Liver (tissue), 3 donors: ENCODE results near the gene RETSAT.
"Not testable (repeated sequence)": the region's sequence is repeated elsewhere in the genome, so short reads cannot be mapped to it uniquely, and the experiment has no call there.

Experiments
- CTCF ChIP-seq: fragments of 150-350 bp; IDR thresholded peaks from 2 replicates; pipeline ENCODE4 v1.5.1; 2017; ENCODE audit warnings: improper control_type of control experiment, low read depth, low read length; ENCODE audit not compliant: missing input control
- EGR1 ChIP-seq, 2 donors: IDR thresholded peaks; 2 replicates each; pipeline ENCODE4 v1.6.1; 2016 to 2018; ENCODE audit warnings: antibody characterized with exemption in 2 of 2, low read depth in 2 of 2
- GABPA ChIP-seq, 2 donors: IDR thresholded peaks in 1 of 2; conservative IDR thresholded peaks in 1 of 2; 2 replicates each; pipeline ENCODE4 v1.6.1; 2016; ENCODE audit warnings: antibody characterized with exemption in 2 of 2, mild to moderate bottlenecking in 1 of 2, moderate library complexity in 1 of 2
- HNF4A ChIP-seq, 2 donors: conservative IDR thresholded peaks; 2 replicates each; pipeline ENCODE4 v1.6.1; 2016; ENCODE audit warnings: antibody characterized with exemption in 2 of 2, mild to moderate bottlenecking in 2 of 2
- HNF4G ChIP-seq: IDR thresholded peaks from 2 replicates; pipeline ENCODE4 v1.6.1; 2016; ENCODE audit warnings: antibody characterized with exemption
- JUND ChIP-seq, 2 donors: IDR thresholded peaks; 2 replicates each; pipeline ENCODE4 v1.6.1; 2016; ENCODE audit warnings: antibody characterized with exemption in 2 of 2
- RAD21 ChIP-seq, 2 donors: IDR thresholded peaks; 2 replicates each; pipeline ENCODE4 v1.6.1; 2016; ENCODE audit warnings: antibody characterized with exemption in 2 of 2, mild to moderate bottlenecking in 2 of 2
- REST ChIP-seq: IDR thresholded peaks from 2 replicates; pipeline ENCODE4 v1.6.1; 2016; ENCODE audit warnings: antibody characterized with exemption, mild to moderate bottlenecking
- SP1 ChIP-seq: IDR thresholded peaks from 2 replicates; pipeline ENCODE4 v1.6.1; 2018; ENCODE audit warnings: antibody characterized with exemption, mild to moderate bottlenecking
- TAF1 ChIP-seq: conservative IDR thresholded peaks from 2 replicates; pipeline ENCODE4 v1.6.1; 2016; ENCODE audit warnings: antibody characterized with exemption, mild to moderate bottlenecking
- YY1 ChIP-seq: IDR thresholded peaks from 2 replicates; pipeline ENCODE4 v1.6.1; 2016; ENCODE audit warnings: antibody characterized with exemption, mild to moderate bottlenecking
- TF ChIP-seq, protein P1 (sequence below): IDR thresholded peaks from 2 replicates; pipeline ENCODE4 v1.6.1; 2016; ENCODE audit warnings: antibody characterized with exemption
- TF ChIP-seq, protein P2 (sequence below): IDR thresholded peaks from 2 replicates; pipeline ENCODE4 v1.6.1; 2016; ENCODE audit warnings: antibody characterized with exemption
- donor health status: healthy.
- donor health status: healthy.

DNA sequence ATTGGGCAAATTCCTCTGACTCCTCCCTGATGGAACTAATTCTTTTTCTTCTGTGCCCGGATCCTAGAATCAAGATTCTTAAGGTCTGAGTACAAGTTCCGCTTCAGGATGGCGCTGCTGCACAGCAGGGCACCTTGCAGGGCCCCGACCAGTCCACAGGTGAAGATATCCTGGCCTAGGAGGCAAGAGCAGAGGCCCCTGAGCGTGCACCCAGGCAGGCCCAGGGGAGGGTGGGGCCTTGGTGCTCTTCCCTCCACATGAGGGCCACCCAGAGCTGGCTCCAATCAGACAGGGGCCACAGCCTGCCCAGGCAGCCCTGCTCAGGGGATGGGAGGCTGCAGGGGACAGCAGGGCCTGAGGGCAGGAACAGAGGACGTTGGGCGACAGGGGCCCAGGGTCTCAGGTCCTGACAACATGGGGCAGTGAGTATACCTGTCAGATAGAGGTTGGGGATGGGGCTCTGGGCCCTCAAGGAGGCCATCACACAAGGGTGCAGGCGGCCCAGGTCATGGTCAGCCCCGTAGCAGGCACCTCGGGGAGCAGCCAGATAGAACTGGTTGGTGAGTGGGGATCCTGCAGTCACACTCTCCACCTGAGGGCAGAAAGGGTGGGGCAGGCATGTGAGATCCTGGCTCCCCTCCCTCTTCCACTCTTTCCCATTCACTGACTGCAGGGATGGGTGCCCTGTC is 11.0 kb downstream of the RETSAT start:
- TF ChIP-seq CTCF; GABPA (IDR thresholded peaks at IDR 0.05 in 1 of 2, conservative IDR thresholded peaks at IDR 0.05 in 1 of 2); TAF1; SP1; HNF4G; RAD21 (IDR thresholded peaks at IDR 0.05); REST; EGR1 (IDR thresholded peaks at IDR 0.05; ENCODE audit: low read depth in 2 of 2); JUND (IDR thresholded peaks at IDR 0.05); HNF4A (conservative IDR thresholded peaks at IDR 0.05); YY1: not testable (repeated sequence)
- TF ChIP-seq, protein P1, sequence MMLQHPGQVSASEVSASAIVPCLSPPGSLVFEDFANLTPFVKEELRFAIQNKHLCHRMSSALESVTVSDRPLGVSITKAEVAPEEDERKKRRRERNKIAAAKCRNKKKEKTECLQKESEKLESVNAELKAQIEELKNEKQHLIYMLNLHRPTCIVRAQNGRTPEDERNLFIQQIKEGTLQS, result not testable (repeated sequence)
- TF ChIP-seq, protein P2, sequence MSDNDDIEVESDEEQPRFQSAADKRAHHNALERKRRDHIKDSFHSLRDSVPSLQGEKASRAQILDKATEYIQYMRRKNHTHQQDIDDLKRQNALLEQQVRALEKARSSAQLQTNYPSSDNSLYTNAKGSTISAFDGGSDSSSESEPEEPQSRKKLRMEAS, result not testable (repeated sequence)
